Glomerular visceral epithelial cell (primary cell): ENCODE results near the gene HDAC8.
"Not testable (repeated sequence)": the region's sequence is repeated elsewhere in the genome, so short reads cannot be mapped to it uniquely, and the experiment has no call there.

Experiments used
- DNase-seq: peaks from one replicate; pipeline ENCODE4 v3.0.0-alpha.2; 2016; ENCODE audit errors: extremely low spot score

Gene HDAC8

GRCh38 chrX:72461766-72462165 lies 110.9 kb downstream of the HDAC8 start:
- DNase-seq, result no peak

GRCh38 chrX:72461288-72461687 lies 111.4 kb downstream of the HDAC8 start:
- DNase-seq, result no peak

GRCh38 chrX:72460715-72461114 lies 111.9 kb downstream of the HDAC8 start:
- no peak for DNase-seq

GRCh38 chrX:72449034-72449433 lies 123.6 kb downstream of the HDAC8 start:
- not testable (repeated sequence) for DNase-seq

- DNase-seq, result not testable (repeated sequence)
These were observed 131.9 kb downstream of the HDAC8 start for GRCh38 chrX:72440764-72441163.

GRCh38 chrX:72436010-72436409 lies 136.6 kb downstream of the HDAC8 start:
- no peak for DNase-seq

GRCh38 chrX:72430405-72430968 lies 142.2 kb downstream of the HDAC8 start:
- no peak for DNase-seq

GRCh38 chrX:72421797-72422196 lies 150.8 kb downstream of the HDAC8 start:
- DNase-seq, result no peak

GRCh38 chrX:72409993-72410392 lies 162.7 kb downstream of the HDAC8 start:
- DNase-seq, result no peak

- no peak for DNase-seq
These were observed 163.8 kb downstream of the HDAC8 start for GRCh38 chrX:72408885-72409284.

- not testable (repeated sequence) for DNase-seq
These were observed 167.5 kb downstream of the HDAC8 start for GRCh38 chrX:72405136-72405535.

- no peak for DNase-seq
These were observed 170.0 kb downstream of the HDAC8 start for GRCh38 chrX:72402614-72403013.

- no peak for DNase-seq
These were observed 172.8 kb downstream of the HDAC8 start for GRCh38 chrX:72399816-72400215.

GRCh38 chrX:72396117-72396516 lies 176.5 kb downstream of the HDAC8 start:
- DNase-seq, result no peak

- no peak for DNase-seq
These were observed 177.4 kb downstream of the HDAC8 start for GRCh38 chrX:72395237-72395636.

GRCh38 chrX:72394518-72395170 lies 178.0 kb downstream of the HDAC8 start:
- no peak for DNase-seq

GRCh38 chrX:72393836-72394517 lies 178.7 kb downstream of the HDAC8 start:
- no peak for DNase-seq

- no peak for DNase-seq
These were observed 179.5 kb downstream of the HDAC8 start for GRCh38 chrX:72392816-72393800.

- peak; percentile 1 for DNase-seq
These were observed 180.6 kb downstream of the HDAC8 start for GRCh38 chrX:72392042-72392441.

GRCh38 chrX:72387247-72387646 lies 185.4 kb downstream of the HDAC8 start:
- DNase-seq, result no peak

- no peak for DNase-seq
These were observed 190.4 kb downstream of the HDAC8 start for GRCh38 chrX:72382202-72382595.
